ENCODE results near the gene SKA2. TPM values are rescaled to one million over a fixed set of nuclear protein-coding genes. Genes with fewer than 3 reads are reported as not detected.

Gene SKA2
- total and polyA plus RNA-seq, 10 of the 15 experiments (the other 5 are each of a cell fraction or from before 2014, with no cell fraction given) = 40.3 to 137 (median 112) TPM

GRCh38 chr17:59165933-59166342, 11.0 kb upstream of the SKA2 start:
- peak; percentile 57 for DNase-seq (ENCODE audit: low read depth, low spot score)
- peaks cover 55% of the 10 kb centered on the region for H3K79me2 ChIP-seq (ENCODE audit: control insufficient read depth, insufficient read depth, low read length)
- H3K9ac ChIP-seq (ENCODE audit: control insufficient read depth, insufficient read depth, low read length) = no peak overlapping the region
- H3K36me3 ChIP-seq (ENCODE audit: control insufficient read depth in 2 of 2, insufficient read depth in 2 of 2, low read length in 1 of 2) = peaks cover 1 to 7% of the 10 kb centered on the region in 2 experiments; a peak in 1 of 4 replicates
- FAIRE-seq = peak; percentile 83
- no TSS peak for BruUV-seq (replicated peaks)
- H3K4me1 ChIP-seq (ENCODE audit: control insufficient read depth, insufficient read depth, low read length) = peaks cover 5% of the 10 kb centered on the region
- H4K20me1 ChIP-seq (ENCODE audit: control insufficient read depth, insufficient read depth) = no peaks in the 10 kb centered on the region
- in situ Hi-C loops (cut with MboI) (no loop called here), intact Hi-C loops (cut with micrococcal nuclease; ENCODE audit: unreplicated experiment) (no loop called here)
- CTCF ChIA-PET = interaction anchor here (0.7 to 3.6 kb wide), 6 partner anchors 8 to 778 kb away, joined by 3 to 15 read pairs (median 4); no protein-coding TSS in a partner anchor
- no peak overlapping the region for H3K4me3 ChIP-seq
- POLR2A ChIA-PET = interaction anchor here (1.0 to 1.3 kb wide), 2 partner anchors 11 to 16 kb away, joined by 3 to 6 read pairs; partner anchors contain the start of genes PRR11 and SKA2
- SMC1A ChIA-PET (ENCODE audit: uncharacterized antibody, unreplicated experiment) = interaction anchor here (0.8 to 1.6 kb wide), 8 partner anchors 9 to 145 kb away, joined by 3 to 7 read pairs (median 4); partner anchors contain the start of gene SKA2
- 19% methylated on average over 2 of the region's 2 CpGs for WGBS (ENCODE audit: insufficient coverage, insufficient replicate concordance, low lambda C conversion rate, missing lambda C conversion rate)
- H3K9me3 ChIP-seq (replicated peaks; ENCODE audit: control insufficient read depth, insufficient read depth, low read length) = no peaks in the 10 kb centered on the region
- H3K4me2 ChIP-seq (ENCODE audit: control insufficient read depth, insufficient read depth) = peak overlapping the region; percentile 36
- ATAC-seq = peak; percentile 97
- H3K27me3 ChIP-seq (replicated peaks in 1 of 2; ENCODE audit: control insufficient read depth in 2 of 2, insufficient read depth in 2 of 2, low read length in 1 of 2) = no peaks in the 10 kb centered on the region
- RAD21 ChIA-PET (ENCODE audit: unreplicated experiment) = interaction anchor here (0.9 to 2.2 kb wide), 3 partner anchors 11 to 464 kb away, joined by 3 to 4 read pairs (median 4); partner anchors contain the start of genes PRR11 and SKA2
- H2AFZ ChIP-seq (ENCODE audit: control insufficient read depth, low read depth, low read length) = peak overlapping the region; percentile 86
- H3K27ac ChIP-seq (ENCODE audit: control insufficient read depth, insufficient read depth) = peak overlapping the region; percentile 51
- TF ChIP-seq CTCF (IDR thresholded peaks at IDR 0.05 in 2 of 3, conservative IDR thresholded peaks at IDR 0.05 in 1 of 3; ENCODE audit: control insufficient read depth in 2 of 3, extremely low read depth in 1 of 3, insufficient read depth in 1 of 3, low read depth in 3 of 3, low read length in 3 of 3) (peak; percentile 63 to 80 (median 72)), IRF5 (IDR thresholded peaks at IDR 0.05; ENCODE audit: borderline replicate concordance) (no peak), TAF1 (IDR thresholded peaks at IDR 0.05; ENCODE audit: borderline replicate concordance, low read depth, low read length) (no peak), PBX3 (IDR thresholded peaks at IDR 0.05; ENCODE audit: insufficient replicate concordance, low read depth, low read length) (no peak), SMC3 (IDR thresholded peaks at IDR 0.05; ENCODE audit: borderline replicate concordance, low read length) (peak; percentile 13; the same call in 1 of the 2 replicates), SMAD5 (IDR thresholded peaks at IDR 0.05; ENCODE audit: low read depth) (no peak), ZZZ3 (IDR thresholded peaks at IDR 0.05; ENCODE audit: control insufficient read depth, insufficient read length, low read depth) (no peak), POU2F2 (IDR thresholded peaks at IDR 0.05; ENCODE audit: borderline replicate concordance, low read depth, low read length) (peak; percentile 52; the same call in 1 of the 3 replicates), MEF2A (IDR thresholded peaks at IDR 0.05; ENCODE audit: insufficient read depth, low read depth, low read length) (no peak), KDM1A (IDR thresholded peaks at IDR 0.05; ENCODE audit: borderline replicate concordance) (no peak), JUND (IDR thresholded peaks at IDR 0.05; ENCODE audit: low read depth, low read length) (no peak), ZSCAN29 (IDR thresholded peaks at IDR 0.05) (no peak), NBN (IDR thresholded peaks at IDR 0.05) (peak; percentile 45; the same call in 1 of the 2 replicates), NKRF (conservative IDR thresholded peaks at IDR 0.05) (no peak), PML (IDR thresholded peaks at IDR 0.05; ENCODE audit: low read length) (no peak), ZNF384 (IDR thresholded peaks at IDR 0.05; ENCODE audit: borderline replicate concordance, low read depth, low read length) (no peak), CREB1 (IDR thresholded peaks at IDR 0.05; ENCODE audit: low read depth) (no peak), FOXM1 (IDR thresholded peaks at IDR 0.05; ENCODE audit: low read depth, low read length) (no peak), RFX5 (IDR thresholded peaks at IDR 0.05; ENCODE audit: low read depth, low read length) (no peak)
